ENCODE data around the gene ABLIM3. TPM values are rescaled to one million over a fixed set of nuclear protein-coding genes. Genes with fewer than 3 reads are reported as not detected.

Gene ABLIM3
- total and polyA plus RNA-seq, 4 experiments from 2014 or later: not detected

DNA sequence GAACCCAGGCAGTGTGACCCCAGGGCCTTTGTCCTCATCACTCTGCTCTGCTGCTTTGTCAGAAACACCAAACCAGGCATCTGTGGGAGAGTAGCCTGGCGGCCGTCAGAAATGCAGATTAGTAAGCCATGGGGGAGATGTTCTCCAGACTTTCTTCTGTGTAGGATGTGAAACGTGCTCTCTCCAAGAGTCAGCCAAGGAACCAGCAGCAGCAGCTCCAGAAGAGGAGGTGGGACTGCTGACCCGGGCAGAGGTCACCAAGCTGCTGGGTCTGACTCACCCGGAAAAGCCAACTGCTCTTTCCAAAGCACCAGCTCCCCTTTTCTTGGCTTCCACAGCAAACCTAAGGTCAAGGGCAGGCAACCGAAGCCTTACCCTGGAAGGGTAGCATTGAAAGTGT lies 14.4 kb upstream of the ABLIM3 start:
- Histone ChIP-seq H3K36me3 (ENCODE audit: insufficient read depth, low read length) (no peaks in the 10 kb centered on the region), H3K27ac (ENCODE audit: low read depth, low read length) (no peak overlapping the region), H3K4me1 (ENCODE audit: insufficient read depth, low read length) (no peaks in the 10 kb centered on the region), H3K27me3 (ENCODE audit: insufficient read depth, low read length) (no peaks in the 10 kb centered on the region), H3K4me3 (ENCODE audit: low read length in 2 of 2) (no peak overlapping the region), H3K9me3 (ENCODE audit: control insufficient read depth in 1 of 2, low read length in 2 of 2) (no peaks in the 10 kb centered on the region)
- H3K9me3 Mint-ChIP-seq: no peaks in the 10 kb centered on the region
- no peaks in the 10 kb centered on the region for H3K4me1 Mint-ChIP-seq
- DNase-seq: no peak
- intact Hi-C loops (cut with micrococcal nuclease): no loop called here
- ChIA-PET POLR2A (ENCODE audit: partially characterized antibody) (no interaction called here), CTCF (ENCODE audit: partially characterized antibody) (interaction anchor here (1.5 kb wide), 1 partner anchor 12 kb away, joined by 3 read pairs; no protein-coding TSS in a partner anchor)
- H3K4me3 Mint-ChIP-seq: no peak overlapping the region
- H3K27ac Mint-ChIP-seq: no peak overlapping the region
- no peaks in the 10 kb centered on the region for H3K36me3 Mint-ChIP-seq
- H3K27me3 Mint-ChIP-seq: peaks cover 14 to 23% of the 10 kb centered on the region in 2 donors

DNA sequence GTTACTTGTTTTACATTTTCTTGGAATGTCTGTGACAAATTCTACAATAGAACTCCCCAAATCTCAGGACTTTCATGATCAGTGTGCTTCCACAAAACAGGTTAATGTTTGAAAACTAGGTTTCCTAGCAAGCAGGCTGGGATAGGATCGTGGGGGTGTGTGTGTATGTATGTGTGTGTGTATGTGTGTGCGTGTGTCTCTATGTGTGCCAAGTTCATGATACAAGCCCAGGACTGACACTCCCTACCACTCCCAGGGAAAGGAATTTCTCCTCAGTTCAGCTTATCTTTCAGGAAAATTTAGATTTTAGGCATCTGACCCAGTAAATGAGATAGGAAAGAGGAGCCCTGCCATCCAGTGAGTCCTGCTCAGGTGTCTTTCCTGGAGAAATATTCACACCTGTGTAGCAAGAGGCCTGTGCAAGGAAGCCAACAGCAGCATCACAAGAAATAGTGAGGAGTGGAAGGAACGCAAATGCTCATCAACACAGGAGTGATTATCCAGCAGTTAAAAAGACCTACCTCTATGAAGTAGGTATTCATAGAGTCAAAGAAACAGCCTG lies 13.8 kb upstream of the ABLIM3 start:
- H3K4me1 ChIP-seq (ENCODE audit: insufficient read depth, low read length): no peaks in the 10 kb centered on the region
- DNase-seq: no peak
- CTCF ChIA-PET (ENCODE audit: partially characterized antibody): no interaction called here
- intact Hi-C loops (cut with micrococcal nuclease): no loop called here
- Mint-ChIP-seq H3K4me3 (no peak overlapping the region), H3K27me3 (peaks cover 14 to 22% of the 10 kb centered on the region in 2 donors), H3K27ac (no peak overlapping the region), H3K36me3 (no peaks in the 10 kb centered on the region), H3K9me3 (no peaks in the 10 kb centered on the region), H3K4me1 (no peaks in the 10 kb centered on the region)
- POLR2A ChIA-PET (ENCODE audit: partially characterized antibody): no interaction called here
- H3K4me3 ChIP-seq (ENCODE audit: low read length in 2 of 2): no peak overlapping the region
- H3K9me3 ChIP-seq (ENCODE audit: control insufficient read depth in 1 of 2, low read length in 2 of 2): no peaks in the 10 kb centered on the region
- H3K36me3 ChIP-seq (ENCODE audit: insufficient read depth, low read length): no peaks in the 10 kb centered on the region
- no peaks in the 10 kb centered on the region for H3K27me3 ChIP-seq (ENCODE audit: insufficient read depth, low read length)
- H3K27ac ChIP-seq (ENCODE audit: low read depth, low read length): no peak overlapping the region

DNA sequence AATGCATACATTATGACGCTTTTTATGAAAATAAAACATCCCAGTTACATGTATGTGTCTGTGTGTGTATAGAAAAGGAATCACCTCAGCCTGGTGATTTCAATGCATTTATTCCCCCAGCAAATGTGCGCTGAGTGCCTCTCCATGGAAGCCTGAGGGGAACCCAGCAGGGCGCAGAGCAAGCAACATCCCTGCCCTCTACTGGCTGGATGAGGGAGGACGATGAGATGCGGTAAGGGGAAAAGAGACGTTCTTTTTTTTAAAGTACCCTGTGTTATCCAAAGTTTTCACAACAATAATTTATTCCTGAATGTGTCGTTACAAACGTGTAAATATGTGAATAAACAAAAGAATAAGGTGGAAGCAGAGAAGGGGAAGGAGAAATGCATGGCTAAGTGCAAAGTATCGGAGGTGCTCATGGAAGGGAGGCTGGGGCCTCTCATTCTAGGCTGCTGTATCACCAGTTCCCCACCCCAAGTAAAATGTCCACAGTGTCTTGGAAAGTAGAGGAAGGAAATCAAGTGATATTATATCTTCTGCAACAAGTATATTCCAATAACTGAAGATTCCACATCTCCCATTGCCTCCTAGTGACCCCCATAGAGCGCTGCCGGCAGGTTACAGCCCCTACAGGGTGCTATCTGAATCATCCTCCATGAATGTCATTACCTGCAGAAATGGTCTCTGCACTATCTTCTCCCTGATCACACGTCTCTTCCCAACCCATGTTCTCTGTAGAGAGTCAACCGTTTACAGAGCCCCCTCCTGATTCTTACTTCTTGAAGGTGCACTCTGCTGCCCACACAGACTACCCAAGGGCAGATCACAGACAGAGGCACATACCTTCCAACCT lies 13.0 kb upstream of the ABLIM3 start:
- Mint-ChIP-seq H3K9me3 (no peaks in the 10 kb centered on the region), H3K4me3 (no peak overlapping the region), H3K27ac (no peak overlapping the region), H3K27me3 (peaks cover 16 to 26% of the 10 kb centered on the region in 2 donors), H3K4me1 (no peaks in the 10 kb centered on the region), H3K36me3 (no peaks in the 10 kb centered on the region)
- H3K4me3 ChIP-seq (ENCODE audit: low read length in 2 of 2): no peak overlapping the region
- POLR2A ChIA-PET (ENCODE audit: partially characterized antibody): no interaction called here
- no peaks in the 10 kb centered on the region for H3K4me1 ChIP-seq (ENCODE audit: insufficient read depth, low read length)
- DNase-seq: no peak
- CTCF ChIA-PET (ENCODE audit: partially characterized antibody): no interaction called here
- H3K9me3 ChIP-seq (ENCODE audit: control insufficient read depth in 1 of 2, low read length in 2 of 2): no peaks in the 10 kb centered on the region
- H3K27me3 ChIP-seq (ENCODE audit: insufficient read depth, low read length): no peaks in the 10 kb centered on the region
- H3K36me3 ChIP-seq (ENCODE audit: insufficient read depth, low read length): no peaks in the 10 kb centered on the region
- intact Hi-C loops (cut with micrococcal nuclease): no loop called here
- H3K27ac ChIP-seq (ENCODE audit: low read depth, low read length): no peak overlapping the region

DNA sequence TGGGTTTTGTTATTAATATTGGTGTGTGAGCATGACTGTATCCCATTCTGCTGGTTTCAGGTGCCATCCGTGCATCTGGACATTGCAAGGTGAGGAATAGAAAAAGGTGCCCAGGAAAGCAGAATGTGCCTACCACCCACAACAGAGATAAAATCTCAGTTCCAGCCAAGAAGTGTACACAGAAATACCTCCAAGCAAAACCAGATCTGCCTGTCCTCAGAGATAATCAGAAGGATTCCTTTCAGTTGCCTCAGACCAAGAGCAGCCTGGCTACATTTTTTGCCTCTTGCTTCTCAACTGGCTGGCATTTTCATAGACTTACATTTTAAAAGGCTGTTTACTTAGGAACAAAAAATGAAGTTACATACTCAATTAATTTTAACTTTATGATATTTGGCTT lies 12.1 kb upstream of the ABLIM3 start:
- H3K9me3 ChIP-seq (ENCODE audit: control insufficient read depth in 1 of 2, low read length in 2 of 2): no peaks in the 10 kb centered on the region
- no peaks in the 10 kb centered on the region for H3K27me3 ChIP-seq (ENCODE audit: insufficient read depth, low read length)
- no peaks in the 10 kb centered on the region for H3K4me1 ChIP-seq (ENCODE audit: insufficient read depth, low read length)
- H3K9me3 Mint-ChIP-seq: no peaks in the 10 kb centered on the region
- H3K27me3 Mint-ChIP-seq: peaks cover 23 to 29% of the 10 kb centered on the region in 2 donors
- H3K4me3 ChIP-seq (ENCODE audit: low read length in 2 of 2): no peak overlapping the region
- no peak overlapping the region for H3K27ac Mint-ChIP-seq
- no peaks in the 10 kb centered on the region for H3K4me1 Mint-ChIP-seq
- H3K36me3 Mint-ChIP-seq: no peaks in the 10 kb centered on the region
- no peak overlapping the region for H3K4me3 Mint-ChIP-seq
- ChIA-PET POLR2A (ENCODE audit: partially characterized antibody) (no interaction called here), CTCF (ENCODE audit: partially characterized antibody) (interaction anchor here (4.4 kb wide), 1 partner anchor 11 kb away, joined by 25 read pairs; the partner anchor contains the start of gene ABLIM3)
- DNase-seq: no peak
- no peaks in the 10 kb centered on the region for H3K36me3 ChIP-seq (ENCODE audit: insufficient read depth, low read length)
- H3K27ac ChIP-seq (ENCODE audit: low read depth, low read length): no peak overlapping the region
- intact Hi-C loops (cut with micrococcal nuclease): no loop called here

DNA sequence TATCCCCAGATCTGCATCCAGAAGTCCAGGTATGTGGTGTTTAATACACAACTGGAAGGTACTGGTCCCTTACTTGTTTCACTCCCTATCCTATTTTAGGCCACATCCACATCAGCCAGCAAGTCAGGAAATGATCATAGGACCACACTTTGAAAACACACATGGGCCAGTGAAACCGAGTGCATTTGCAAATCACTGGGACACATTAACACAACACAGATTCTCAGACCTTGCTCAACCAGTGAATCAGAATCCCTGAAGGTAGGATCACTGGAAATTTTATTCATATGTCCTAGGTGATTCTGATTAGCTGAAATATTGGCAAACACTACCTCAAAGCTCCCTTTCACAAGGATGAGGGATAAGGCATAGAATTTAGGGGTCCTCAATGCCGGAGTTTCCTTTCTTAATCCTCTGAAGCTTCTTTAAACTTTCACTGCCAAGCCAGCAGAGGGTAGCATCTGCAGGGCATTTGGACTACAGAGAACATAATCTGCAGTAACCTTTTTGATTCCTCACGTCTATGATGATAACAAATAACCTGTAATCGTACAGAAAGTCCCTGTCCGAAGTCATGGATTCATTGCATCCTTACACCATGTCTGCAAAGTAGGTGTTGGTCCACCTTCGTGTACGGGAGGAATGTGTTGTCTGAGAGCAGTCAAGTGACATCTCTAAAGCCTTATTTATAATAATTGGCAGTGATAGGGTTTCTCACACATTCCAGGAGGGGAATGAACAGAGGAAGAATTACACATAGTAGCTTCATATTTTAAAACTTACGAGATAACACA lies 11.0 kb upstream of the ABLIM3 start:
- no peak overlapping the region for H3K27ac ChIP-seq (ENCODE audit: low read depth, low read length)
- ChIA-PET CTCF (ENCODE audit: partially characterized antibody) (interaction anchor here (0.5 to 4.4 kb wide), 3 partner anchors 10 to 483 kb away, joined by 3 to 25 read pairs (median 5); partner anchors contain the start of gene ABLIM3), POLR2A (ENCODE audit: partially characterized antibody) (no interaction called here)
- no peaks in the 10 kb centered on the region for H3K27me3 ChIP-seq (ENCODE audit: insufficient read depth, low read length)
- intact Hi-C loops (cut with micrococcal nuclease): no loop called here
- H3K9me3 ChIP-seq (ENCODE audit: control insufficient read depth in 1 of 2, low read length in 2 of 2): no peaks in the 10 kb centered on the region
- no peaks in the 10 kb centered on the region for H3K4me1 ChIP-seq (ENCODE audit: insufficient read depth, low read length)
- H3K4me3 ChIP-seq (ENCODE audit: low read length in 2 of 2): no peak overlapping the region
- no peaks in the 10 kb centered on the region for H3K36me3 ChIP-seq (ENCODE audit: insufficient read depth, low read length)
- no peak overlapping the region for H3K4me3 Mint-ChIP-seq
- no peaks in the 10 kb centered on the region for H3K4me1 Mint-ChIP-seq
- H3K36me3 Mint-ChIP-seq: no peaks in the 10 kb centered on the region
- no peaks in the 10 kb centered on the region for H3K9me3 Mint-ChIP-seq
- no peak overlapping the region for H3K27ac Mint-ChIP-seq
- peaks cover 23 to 30% of the 10 kb centered on the region in 2 donors for H3K27me3 Mint-ChIP-seq
- DNase-seq: no peak

DNA sequence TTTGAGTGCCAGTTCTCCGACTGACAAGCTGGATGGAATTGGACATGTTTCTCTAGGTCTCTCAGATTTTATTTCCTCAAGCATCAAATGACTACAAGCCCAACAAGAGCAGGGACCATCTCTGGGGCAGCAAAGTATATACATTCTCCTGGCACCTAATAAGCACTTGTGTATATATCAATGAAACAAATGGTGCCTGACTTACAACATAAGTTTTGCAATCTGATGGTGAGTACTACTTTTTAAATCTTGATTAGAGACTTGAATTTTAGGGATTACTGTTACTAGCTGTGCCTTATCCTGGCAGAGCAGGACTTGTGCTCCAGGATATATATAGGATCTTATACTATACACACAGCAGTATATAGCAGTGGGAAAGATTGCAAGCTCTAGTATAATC lies 8.8 kb upstream of the ABLIM3 start:
- POLR2A ChIA-PET (ENCODE audit: partially characterized antibody): no interaction called here
- no peaks in the 10 kb centered on the region for H3K27me3 ChIP-seq (ENCODE audit: insufficient read depth, low read length)
- no peak overlapping the region for H3K4me3 Mint-ChIP-seq
- H3K36me3 ChIP-seq (ENCODE audit: insufficient read depth, low read length): no peaks in the 10 kb centered on the region
- H3K27ac ChIP-seq (ENCODE audit: low read depth, low read length): no peak overlapping the region
- H3K9me3 Mint-ChIP-seq: no peaks in the 10 kb centered on the region
- no peaks in the 10 kb centered on the region for H3K4me1 Mint-ChIP-seq
- H3K9me3 ChIP-seq (ENCODE audit: control insufficient read depth in 1 of 2, low read length in 2 of 2): no peaks in the 10 kb centered on the region
- CTCF ChIA-PET (ENCODE audit: partially characterized antibody): interaction anchor here (1.4 to 4.4 kb wide), 3 partner anchors 8 to 134 kb away, joined by 3 to 25 read pairs (median 6); partner anchors contain the start of gene ABLIM3
- no peak overlapping the region for H3K4me3 ChIP-seq (ENCODE audit: low read length in 2 of 2)
- no peak overlapping the region for H3K27ac Mint-ChIP-seq
- H3K27me3 Mint-ChIP-seq: peaks cover 28 to 31% of the 10 kb centered on the region in 2 donors
- DNase-seq: no peak
- no peaks in the 10 kb centered on the region for H3K36me3 Mint-ChIP-seq
- no peaks in the 10 kb centered on the region for H3K4me1 ChIP-seq (ENCODE audit: insufficient read depth, low read length)
- intact Hi-C loops (cut with micrococcal nuclease): no loop called here

All from CD4-positive, alpha-beta memory T cell (primary cell).